Astrocyte (in vitro differentiated cells and primary cell): ENCODE results near the gene COMMD1.

Source experiments
- EZH2 ChIP-seq: IDR thresholded peaks from 2 replicates; pipeline ENCODE4 v1.6.1; 2012; ENCODE audit warnings: mild to moderate bottlenecking, low read length, inconsistent platforms; ENCODE audit not compliant: insufficient read depth
- TF ChIP-seq, protein P1 (sequence below): IDR thresholded peaks from 2 replicates; pipeline ENCODE4 v1.5.1; 2011; ENCODE audit warnings: low read depth, mild to moderate bottlenecking, inconsistent platforms, low read length, moderate library complexity; ENCODE audit not compliant: insufficient read depth

DNA sequence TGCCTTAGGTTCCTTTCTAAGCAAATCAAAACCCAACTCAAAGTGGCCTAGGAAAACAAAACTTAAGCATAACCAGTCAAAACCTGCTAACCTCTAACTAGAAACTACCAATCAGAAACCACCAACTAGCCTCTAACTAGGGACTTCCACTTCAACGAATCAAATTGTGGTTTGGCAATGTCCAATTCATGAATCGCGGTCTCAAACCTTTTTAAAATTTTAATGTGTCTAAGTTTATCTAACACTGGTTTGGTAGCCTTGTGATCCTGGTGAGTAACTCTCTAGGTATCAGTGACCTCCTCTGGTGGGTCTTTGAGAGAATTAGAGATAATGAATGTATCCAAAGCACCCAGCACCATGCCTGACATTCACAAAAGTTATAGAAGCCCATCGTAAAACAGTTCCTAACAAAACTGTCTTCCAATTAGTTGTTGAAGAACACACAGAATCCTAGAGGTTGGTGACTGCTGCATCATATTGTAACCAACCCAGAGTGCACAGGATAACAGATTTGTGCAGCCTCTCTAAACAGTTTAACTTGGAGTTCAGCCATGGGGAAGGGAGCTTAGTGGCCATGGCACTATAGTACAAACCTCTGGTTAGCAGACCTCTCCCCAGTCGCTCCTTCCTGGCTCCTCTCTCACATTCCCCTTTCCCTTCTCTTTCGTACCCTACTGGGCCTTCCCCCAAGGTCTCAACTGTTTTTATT, 245.3 kb downstream of the COMMD1 start:
- TF ChIP-seq, protein P1, sequence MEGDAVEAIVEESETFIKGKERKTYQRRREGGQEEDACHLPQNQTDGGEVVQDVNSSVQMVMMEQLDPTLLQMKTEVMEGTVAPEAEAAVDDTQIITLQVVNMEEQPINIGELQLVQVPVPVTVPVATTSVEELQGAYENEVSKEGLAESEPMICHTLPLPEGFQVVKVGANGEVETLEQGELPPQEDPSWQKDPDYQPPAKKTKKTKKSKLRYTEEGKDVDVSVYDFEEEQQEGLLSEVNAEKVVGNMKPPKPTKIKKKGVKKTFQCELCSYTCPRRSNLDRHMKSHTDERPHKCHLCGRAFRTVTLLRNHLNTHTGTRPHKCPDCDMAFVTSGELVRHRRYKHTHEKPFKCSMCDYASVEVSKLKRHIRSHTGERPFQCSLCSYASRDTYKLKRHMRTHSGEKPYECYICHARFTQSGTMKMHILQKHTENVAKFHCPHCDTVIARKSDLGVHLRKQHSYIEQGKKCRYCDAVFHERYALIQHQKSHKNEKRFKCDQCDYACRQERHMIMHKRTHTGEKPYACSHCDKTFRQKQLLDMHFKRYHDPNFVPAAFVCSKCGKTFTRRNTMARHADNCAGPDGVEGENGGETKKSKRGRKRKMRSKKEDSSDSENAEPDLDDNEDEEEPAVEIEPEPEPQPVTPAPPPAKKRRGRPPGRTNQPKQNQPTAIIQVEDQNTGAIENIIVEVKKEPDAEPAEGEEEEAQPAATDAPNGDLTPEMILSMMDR: no peak
- no peak for TF ChIP-seq EZH2
